GM12878 (cell line): ENCODE measurements around the gene IMMP2L. TPM values are rescaled to one million over a fixed set of nuclear protein-coding genes. Genes with fewer than 3 reads are reported as not detected.

ENCODE experiments used
- ATF7 ChIP-seq: fragments of 450-650 bp; IDR thresholded peaks from 2 replicates; pipeline ENCODE4 v1.6.1; 2016; ENCODE audit warnings: low read depth, mild to moderate bottlenecking
- BRCA1 ChIP-seq: IDR thresholded peaks from 2 replicates; pipeline ENCODE4 v1.6.1; 2011; ENCODE audit warnings: low read depth, low read length, improper control_type of control experiment
- CREM ChIP-seq: IDR thresholded peaks from 2 replicates; pipeline ENCODE4 v1.6.1; 2014; ENCODE audit warnings: antibody characterized with exemption, low read depth
- GATAD2B ChIP-seq: fragments of 450-650 bp; conservative IDR thresholded peaks from 2 replicates; pipeline ENCODE4 v1.6.1; 2017; ENCODE audit warnings: low read depth, mild to moderate bottlenecking, moderate library complexity
- HDAC6 ChIP-seq: fragments of 200-600 bp; sonication (generic); IDR thresholded peaks from one replicate; pipeline ENCODE4 v1.8.0; 2017; ENCODE audit warnings: antibody characterized with exemption; ENCODE audit not compliant: unreplicated experiment
- MEF2B ChIP-seq: fragments of 450-650 bp; IDR thresholded peaks from 2 replicates; pipeline ENCODE4 v1.6.1; 2018; ENCODE audit warnings: mild to moderate bottlenecking, moderate library complexity; ENCODE audit not compliant: partially characterized antibody, poor library complexity, severe bottlenecking
- MYC ChIP-seq: IDR thresholded peaks from 2 replicates; pipeline ENCODE4 v1.6.1; 2011; ENCODE audit warnings: mild to moderate bottlenecking, low read length, moderate library complexity, inconsistent platforms; ENCODE audit not compliant: insufficient read depth, insufficient replicate concordance, insufficient read length, severe bottlenecking
- NFIC ChIP-seq: IDR thresholded peaks from 2 replicates; pipeline ENCODE4 v1.6.1; 2012; ENCODE audit warnings: low read depth, mild to moderate bottlenecking, inconsistent platforms, low read length, moderate library complexity
- NR2C1 ChIP-seq: fragments of 450-650 bp; IDR thresholded peaks from 2 replicates; pipeline ENCODE4 v1.6.1; 2017; ENCODE audit warnings: antibody characterized with exemption, mild to moderate bottlenecking, moderate library complexity
- NR2F1 ChIP-seq: fragments of 450-650 bp; conservative IDR thresholded peaks from 2 replicates; pipeline ENCODE4 v1.6.1; 2017; ENCODE audit warnings: mild to moderate bottlenecking
- SIN3A ChIP-seq: IDR thresholded peaks from 2 replicates; pipeline ENCODE4 v1.6.1; 2012; ENCODE audit warnings: low read depth, low read length, improper control_type of control experiment
- SP1 ChIP-seq: IDR thresholded peaks from one replicate; pipeline ENCODE4 v1.6.1; 2011; ENCODE audit warnings: low read depth, low read length
- TCF3 ChIP-seq: IDR thresholded peaks from 2 replicates; pipeline ENCODE4 v1.6.1; 2012; ENCODE audit warnings: low read depth, mild to moderate bottlenecking, low read length, borderline replicate concordance; ENCODE audit not compliant: insufficient read depth
- polyA plus RNA-seq, 11 experiments: library from polyadenylated mRNA; depleted of rRNA in 4 of 11; unstranded in 6 of 11; stranded (reverse) in 5 of 11; fragments of >200 nt; fragmentation: Nextera tagmentation in 4 of 11; fragmentation: Illumina TruSeq in 1 of 11; extraction: Ambion mirVana in 4 of 11; extraction: Trizol in 1 of 11; gene quantifications; 1 replicate in 1 of 11; 2 replicates in 10 of 11; pipeline versions ENCODE4 v1.2.1 to v1.2.3, GENCODE V29; 2011 to 2016; ENCODE audit warnings: inconsistent platforms in 2 of 11, missing spikeins in 2 of 11, low read depth in 1 of 11
- total RNA-seq, 4 experiments: library from RNA; depleted of rRNA in 3 of 4; stranded (reverse); fragments of >200 nt in 3 of 4; fragmentation: Illumina TruSeq in 1 of 4; extraction: Trizol in 1 of 4; gene quantifications; 2 replicates each; pipeline versions ENCODE4 v1.2.1 to v1.2.3, GENCODE V29; 2013 to 2021
- TF ChIP-seq, protein P1 (sequence below): fragments of 450-650 bp; IDR thresholded peaks from 2 replicates; pipeline ENCODE4 v1.6.1; 2018; ENCODE audit warnings: borderline replicate concordance, mild to moderate bottlenecking; ENCODE audit not compliant: partially characterized antibody
- TF ChIP-seq, protein P2 (sequence below): fragments of 150-350 bp; IDR thresholded peaks from 2 replicates; pipeline ENCODE4 v1.6.1; 2014; ENCODE audit warnings: mild to moderate bottlenecking, low read depth, low read length
- TF ChIP-seq, protein P3 (sequence below): IDR thresholded peaks from 2 replicates; pipeline ENCODE4 v1.6.1; 2012; ENCODE audit warnings: low read depth, low read length, improper control_type of control experiment
- TF ChIP-seq, protein P4 (sequence below): IDR thresholded peaks from 2 replicates; pipeline ENCODE4 v1.6.1; 2012; ENCODE audit warnings: mild to moderate bottlenecking, low read depth, low read length
- TF ChIP-seq, protein P5 (sequence below): IDR thresholded peaks from 2 replicates; pipeline ENCODE4 v1.6.1; 2011; ENCODE audit warnings: low read depth, low read length, improper control_type of control experiment, borderline replicate concordance

Gene IMMP2L
- total and polyA plus RNA-seq, 10 of the 15 experiments (the other 5 are each of a cell fraction or from before 2014, with no cell fraction given), result 12.6 to 46.3 (median 19.6) TPM

DNA sequence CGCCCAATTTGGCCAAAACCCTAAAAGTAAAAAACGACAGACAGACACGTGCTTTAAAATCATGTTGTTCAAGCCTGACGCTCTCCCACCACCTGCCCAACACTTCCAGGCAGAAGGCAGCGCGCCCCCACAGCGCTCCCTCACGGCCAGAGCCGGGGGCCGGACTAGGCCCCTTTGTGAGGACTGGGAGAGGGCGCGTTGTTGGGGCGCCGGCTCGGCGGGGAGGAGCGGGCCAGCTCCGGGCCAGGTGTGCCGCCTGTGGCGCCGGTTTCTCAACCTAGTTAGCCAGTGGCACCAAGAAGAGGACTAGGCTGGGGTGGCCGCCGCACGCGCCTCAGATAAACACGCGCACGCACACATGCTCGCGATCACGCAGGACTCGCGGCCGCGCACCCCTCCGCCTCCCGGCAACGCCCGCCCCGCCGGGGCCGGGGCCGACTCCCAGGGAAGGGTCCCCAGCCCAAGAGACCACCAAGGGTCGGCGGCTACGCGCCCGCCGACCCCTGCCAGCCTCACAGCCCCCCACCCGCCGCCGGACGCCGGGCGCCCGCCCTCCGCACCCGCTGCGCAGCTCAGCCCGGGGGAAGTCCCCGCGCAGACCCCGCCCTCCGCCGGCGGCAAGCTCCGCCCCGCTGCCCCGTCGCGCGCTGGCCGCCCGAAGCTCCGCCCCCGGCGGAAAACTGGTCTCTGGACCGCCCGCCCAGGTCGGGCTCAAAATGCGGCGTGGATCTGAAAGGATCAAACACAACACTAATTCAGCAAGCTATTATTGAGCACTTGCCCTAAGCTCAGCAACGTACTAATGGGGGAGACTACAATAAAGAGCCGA is at the start of gene IMMP2L (continued):
- no peak for TF ChIP-seq NR2C1
- TF ChIP-seq ATF7, result no peak
- TF ChIP-seq NFIC, result no peak
- TF ChIP-seq GATAD2B, result peak; percentile 94
- no peak for TF ChIP-seq BRCA1
- TF ChIP-seq HDAC6, result no peak
- 0 out of 2 replicates have a peak, but pooled peaks have one; percentile 22 for TF ChIP-seq CREM
- TF ChIP-seq, protein P1, sequence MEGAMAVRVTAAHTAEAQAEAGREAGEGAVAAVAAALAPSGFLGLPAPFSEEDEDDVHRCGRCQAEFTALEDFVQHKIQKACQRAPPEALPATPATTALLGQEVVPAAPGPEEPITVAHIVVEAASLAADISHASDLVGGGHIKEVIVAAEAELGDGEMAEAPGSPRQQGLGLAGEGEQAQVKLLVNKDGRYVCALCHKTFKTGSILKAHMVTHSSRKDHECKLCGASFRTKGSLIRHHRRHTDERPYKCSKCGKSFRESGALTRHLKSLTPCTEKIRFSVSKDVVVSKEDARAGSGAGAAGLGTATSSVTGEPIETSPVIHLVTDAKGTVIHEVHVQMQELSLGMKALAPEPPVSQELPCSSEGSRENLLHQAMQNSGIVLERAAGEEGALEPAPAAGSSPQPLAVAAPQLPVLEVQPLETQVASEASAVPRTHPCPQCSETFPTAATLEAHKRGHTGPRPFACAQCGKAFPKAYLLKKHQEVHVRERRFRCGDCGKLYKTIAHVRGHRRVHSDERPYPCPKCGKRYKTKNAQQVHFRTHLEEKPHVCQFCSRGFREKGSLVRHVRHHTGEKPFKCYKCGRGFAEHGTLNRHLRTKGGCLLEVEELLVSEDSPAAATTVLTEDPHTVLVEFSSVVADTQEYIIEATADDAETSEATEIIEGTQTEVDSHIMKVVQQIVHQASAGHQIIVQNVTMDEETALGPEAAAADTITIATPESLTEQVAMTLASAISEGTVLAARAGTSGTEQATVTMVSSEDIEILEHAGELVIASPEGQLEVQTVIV, result no peak
- TF ChIP-seq MEF2B, result no peak
- TF ChIP-seq, protein P2, sequence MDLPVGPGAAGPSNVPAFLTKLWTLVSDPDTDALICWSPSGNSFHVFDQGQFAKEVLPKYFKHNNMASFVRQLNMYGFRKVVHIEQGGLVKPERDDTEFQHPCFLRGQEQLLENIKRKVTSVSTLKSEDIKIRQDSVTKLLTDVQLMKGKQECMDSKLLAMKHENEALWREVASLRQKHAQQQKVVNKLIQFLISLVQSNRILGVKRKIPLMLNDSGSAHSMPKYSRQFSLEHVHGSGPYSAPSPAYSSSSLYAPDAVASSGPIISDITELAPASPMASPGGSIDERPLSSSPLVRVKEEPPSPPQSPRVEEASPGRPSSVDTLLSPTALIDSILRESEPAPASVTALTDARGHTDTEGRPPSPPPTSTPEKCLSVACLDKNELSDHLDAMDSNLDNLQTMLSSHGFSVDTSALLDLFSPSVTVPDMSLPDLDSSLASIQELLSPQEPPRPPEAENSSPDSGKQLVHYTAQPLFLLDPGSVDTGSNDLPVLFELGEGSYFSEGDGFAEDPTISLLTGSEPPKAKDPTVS, result no peak
- TF ChIP-seq SIN3A, result no peak
- TF ChIP-seq, protein P3, sequence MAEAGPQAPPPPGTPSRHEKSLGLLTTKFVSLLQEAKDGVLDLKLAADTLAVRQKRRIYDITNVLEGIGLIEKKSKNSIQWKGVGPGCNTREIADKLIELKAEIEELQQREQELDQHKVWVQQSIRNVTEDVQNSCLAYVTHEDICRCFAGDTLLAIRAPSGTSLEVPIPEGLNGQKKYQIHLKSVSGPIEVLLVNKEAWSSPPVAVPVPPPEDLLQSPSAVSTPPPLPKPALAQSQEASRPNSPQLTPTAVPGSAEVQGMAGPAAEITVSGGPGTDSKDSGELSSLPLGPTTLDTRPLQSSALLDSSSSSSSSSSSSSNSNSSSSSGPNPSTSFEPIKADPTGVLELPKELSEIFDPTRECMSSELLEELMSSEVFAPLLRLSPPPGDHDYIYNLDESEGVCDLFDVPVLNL, result 0 out of 2 replicates have a peak, but pooled peaks have one; percentile 9
- TF ChIP-seq, protein P4, sequence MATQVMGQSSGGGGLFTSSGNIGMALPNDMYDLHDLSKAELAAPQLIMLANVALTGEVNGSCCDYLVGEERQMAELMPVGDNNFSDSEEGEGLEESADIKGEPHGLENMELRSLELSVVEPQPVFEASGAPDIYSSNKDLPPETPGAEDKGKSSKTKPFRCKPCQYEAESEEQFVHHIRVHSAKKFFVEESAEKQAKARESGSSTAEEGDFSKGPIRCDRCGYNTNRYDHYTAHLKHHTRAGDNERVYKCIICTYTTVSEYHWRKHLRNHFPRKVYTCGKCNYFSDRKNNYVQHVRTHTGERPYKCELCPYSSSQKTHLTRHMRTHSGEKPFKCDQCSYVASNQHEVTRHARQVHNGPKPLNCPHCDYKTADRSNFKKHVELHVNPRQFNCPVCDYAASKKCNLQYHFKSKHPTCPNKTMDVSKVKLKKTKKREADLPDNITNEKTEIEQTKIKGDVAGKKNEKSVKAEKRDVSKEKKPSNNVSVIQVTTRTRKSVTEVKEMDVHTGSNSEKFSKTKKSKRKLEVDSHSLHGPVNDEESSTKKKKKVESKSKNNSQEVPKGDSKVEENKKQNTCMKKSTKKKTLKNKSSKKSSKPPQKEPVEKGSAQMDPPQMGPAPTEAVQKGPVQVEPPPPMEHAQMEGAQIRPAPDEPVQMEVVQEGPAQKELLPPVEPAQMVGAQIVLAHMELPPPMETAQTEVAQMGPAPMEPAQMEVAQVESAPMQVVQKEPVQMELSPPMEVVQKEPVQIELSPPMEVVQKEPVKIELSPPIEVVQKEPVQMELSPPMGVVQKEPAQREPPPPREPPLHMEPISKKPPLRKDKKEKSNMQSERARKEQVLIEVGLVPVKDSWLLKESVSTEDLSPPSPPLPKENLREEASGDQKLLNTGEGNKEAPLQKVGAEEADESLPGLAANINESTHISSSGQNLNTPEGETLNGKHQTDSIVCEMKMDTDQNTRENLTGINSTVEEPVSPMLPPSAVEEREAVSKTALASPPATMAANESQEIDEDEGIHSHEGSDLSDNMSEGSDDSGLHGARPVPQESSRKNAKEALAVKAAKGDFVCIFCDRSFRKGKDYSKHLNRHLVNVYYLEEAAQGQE, result no peak
- TF ChIP-seq, protein P5, sequence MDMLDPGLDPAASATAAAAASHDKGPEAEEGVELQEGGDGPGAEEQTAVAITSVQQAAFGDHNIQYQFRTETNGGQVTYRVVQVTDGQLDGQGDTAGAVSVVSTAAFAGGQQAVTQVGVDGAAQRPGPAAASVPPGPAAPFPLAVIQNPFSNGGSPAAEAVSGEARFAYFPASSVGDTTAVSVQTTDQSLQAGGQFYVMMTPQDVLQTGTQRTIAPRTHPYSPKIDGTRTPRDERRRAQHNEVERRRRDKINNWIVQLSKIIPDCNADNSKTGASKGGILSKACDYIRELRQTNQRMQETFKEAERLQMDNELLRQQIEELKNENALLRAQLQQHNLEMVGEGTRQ, result no peak
- TF ChIP-seq MYC, result no peak
- peak; percentile 89 for TF ChIP-seq SP1
- no peak for TF ChIP-seq TCF3
- peak; percentile 41; the same call in 1 of the 2 replicates for TF ChIP-seq NR2F1
